PFSK-1 (cell line): ENCODE data around the gene SLC25A1.

Source experiments
- FOXP2 ChIP-seq: optimal IDR thresholded peaks from 2 replicates; pipeline ENCODE3; 2011; ENCODE audit warnings: borderline replicate concordance, control low read depth, inconsistent platforms; ENCODE audit not compliant: insufficient read depth; ENCODE audit errors: extremely low read length, extremely low read depth
- POLR2AphosphoS5 ChIP-seq: IDR thresholded peaks from 2 replicates; pipeline ENCODE4 v1.6.1; 2012; ENCODE audit warnings: low read depth, mild to moderate bottlenecking, control low read depth, low read length, moderate library complexity
- SIN3A ChIP-seq: IDR thresholded peaks from 2 replicates; pipeline ENCODE4 v1.6.1; 2012; ENCODE audit warnings: mild to moderate bottlenecking, low read length, moderate library complexity, borderline replicate concordance; ENCODE audit not compliant: insufficient read depth
- TAF1 ChIP-seq: IDR thresholded peaks from 2 replicates; pipeline ENCODE4 v1.6.1; 2012; ENCODE audit warnings: low read length, control low read depth, borderline replicate concordance; ENCODE audit not compliant: insufficient read depth
- TF ChIP-seq, protein P1 (sequence below), 2 experiments: IDR thresholded peaks; 2 replicates each; pipeline versions ENCODE4 v1.6.1 to v1.8.0; 2011 to 2012; ENCODE audit warnings: low read depth in 2 of 2, low read length in 2 of 2, control low read depth in 1 of 2, inconsistent platforms in 1 of 2, mild to moderate bottlenecking in 1 of 2, moderate library complexity in 1 of 2; ENCODE audit not compliant: insufficient read depth in 1 of 2

The SLC25A1 gene

DNA sequence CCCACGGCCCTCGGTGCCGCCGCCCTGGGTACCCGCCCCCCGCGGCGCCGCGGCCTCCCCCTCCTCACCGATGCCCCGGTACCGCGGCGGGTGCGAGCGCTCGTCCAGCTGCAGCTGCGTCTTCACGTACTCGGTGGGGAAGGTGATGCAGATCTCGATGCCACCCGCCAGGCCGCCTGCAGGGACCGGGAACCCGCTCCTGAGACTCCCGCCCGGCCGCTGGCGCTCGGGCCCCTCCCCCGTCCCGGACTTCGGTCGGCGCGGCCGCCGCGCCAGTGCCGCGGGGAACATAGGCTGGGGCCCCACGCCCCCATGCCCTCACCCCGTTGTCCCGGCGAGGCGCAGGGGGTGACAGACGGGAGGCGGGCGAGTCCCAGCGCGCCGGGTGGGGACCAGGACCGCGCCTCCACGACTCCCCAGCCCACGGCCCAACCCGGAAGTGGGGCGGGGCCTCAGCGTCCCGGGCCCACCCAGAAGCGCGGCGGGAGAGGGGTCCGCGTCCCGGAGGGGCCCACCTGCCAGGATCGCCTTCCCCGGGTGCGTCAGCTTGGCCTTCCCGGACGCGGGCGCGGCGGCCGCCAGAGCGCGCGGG lies 375 bp downstream of the SLC25A1 start:
- TF ChIP-seq, protein P1, sequence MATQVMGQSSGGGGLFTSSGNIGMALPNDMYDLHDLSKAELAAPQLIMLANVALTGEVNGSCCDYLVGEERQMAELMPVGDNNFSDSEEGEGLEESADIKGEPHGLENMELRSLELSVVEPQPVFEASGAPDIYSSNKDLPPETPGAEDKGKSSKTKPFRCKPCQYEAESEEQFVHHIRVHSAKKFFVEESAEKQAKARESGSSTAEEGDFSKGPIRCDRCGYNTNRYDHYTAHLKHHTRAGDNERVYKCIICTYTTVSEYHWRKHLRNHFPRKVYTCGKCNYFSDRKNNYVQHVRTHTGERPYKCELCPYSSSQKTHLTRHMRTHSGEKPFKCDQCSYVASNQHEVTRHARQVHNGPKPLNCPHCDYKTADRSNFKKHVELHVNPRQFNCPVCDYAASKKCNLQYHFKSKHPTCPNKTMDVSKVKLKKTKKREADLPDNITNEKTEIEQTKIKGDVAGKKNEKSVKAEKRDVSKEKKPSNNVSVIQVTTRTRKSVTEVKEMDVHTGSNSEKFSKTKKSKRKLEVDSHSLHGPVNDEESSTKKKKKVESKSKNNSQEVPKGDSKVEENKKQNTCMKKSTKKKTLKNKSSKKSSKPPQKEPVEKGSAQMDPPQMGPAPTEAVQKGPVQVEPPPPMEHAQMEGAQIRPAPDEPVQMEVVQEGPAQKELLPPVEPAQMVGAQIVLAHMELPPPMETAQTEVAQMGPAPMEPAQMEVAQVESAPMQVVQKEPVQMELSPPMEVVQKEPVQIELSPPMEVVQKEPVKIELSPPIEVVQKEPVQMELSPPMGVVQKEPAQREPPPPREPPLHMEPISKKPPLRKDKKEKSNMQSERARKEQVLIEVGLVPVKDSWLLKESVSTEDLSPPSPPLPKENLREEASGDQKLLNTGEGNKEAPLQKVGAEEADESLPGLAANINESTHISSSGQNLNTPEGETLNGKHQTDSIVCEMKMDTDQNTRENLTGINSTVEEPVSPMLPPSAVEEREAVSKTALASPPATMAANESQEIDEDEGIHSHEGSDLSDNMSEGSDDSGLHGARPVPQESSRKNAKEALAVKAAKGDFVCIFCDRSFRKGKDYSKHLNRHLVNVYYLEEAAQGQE (IDR thresholded peaks at IDR 0.05; ENCODE audit: insufficient read depth in 1 of 2, low read depth in 2 of 2, low read length in 2 of 2): no peak
- TF ChIP-seq FOXP2: peak; percentile 25

DNA sequence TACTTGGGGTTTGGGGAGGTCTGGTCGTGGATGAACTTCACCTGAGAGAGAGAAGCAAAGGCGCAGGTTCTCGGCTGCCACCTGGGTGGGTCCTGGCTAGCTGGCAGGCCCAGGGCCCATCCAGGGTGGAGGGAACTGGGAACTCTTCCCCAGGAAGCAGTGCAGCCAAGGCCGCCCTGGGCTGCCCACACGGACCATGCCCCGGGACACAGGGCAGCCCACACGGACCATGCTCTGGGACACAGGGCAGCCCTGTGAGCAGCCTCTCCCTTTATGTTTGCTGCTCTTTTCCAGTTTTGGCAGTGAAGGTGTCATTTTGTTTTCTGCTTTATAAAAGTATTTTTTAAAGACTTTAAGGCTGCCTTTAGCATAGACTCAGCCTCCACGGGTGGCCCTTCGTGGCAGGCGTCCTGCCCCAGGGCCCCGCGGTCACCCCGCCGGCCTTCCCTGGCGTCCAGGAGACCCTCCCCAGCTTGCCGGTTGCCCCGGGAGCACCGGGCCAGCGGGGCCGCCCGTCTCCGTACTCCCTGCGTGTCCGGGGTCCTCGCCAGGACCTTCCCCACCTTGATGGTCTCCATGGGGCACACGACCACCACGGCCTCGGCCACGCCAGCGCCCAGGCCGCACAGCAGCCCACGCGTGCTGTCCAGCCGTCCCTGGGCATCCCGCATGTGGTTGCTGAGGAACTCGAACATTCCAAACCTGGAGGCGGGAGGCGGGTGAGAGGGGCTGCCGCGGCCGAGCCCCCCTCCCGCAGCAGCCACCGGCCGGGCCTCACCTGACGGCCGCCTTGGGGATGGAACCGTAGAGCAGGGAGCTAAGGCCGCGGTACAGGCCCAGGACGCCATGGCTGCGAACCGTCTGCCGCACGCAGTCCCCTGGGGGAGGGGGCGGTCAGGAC lies 1.1 kb downstream of the SLC25A1 start:
- TF ChIP-seq TAF1: no peak
- TF ChIP-seq SIN3A: no peak
- TF ChIP-seq FOXP2: no peak
- TF ChIP-seq, protein P1 (IDR thresholded peaks at IDR 0.05; ENCODE audit: insufficient read depth in 1 of 2, low read depth in 2 of 2, low read length in 2 of 2): no peak
- no peak for TF ChIP-seq POLR2AphosphoS5

DNA sequence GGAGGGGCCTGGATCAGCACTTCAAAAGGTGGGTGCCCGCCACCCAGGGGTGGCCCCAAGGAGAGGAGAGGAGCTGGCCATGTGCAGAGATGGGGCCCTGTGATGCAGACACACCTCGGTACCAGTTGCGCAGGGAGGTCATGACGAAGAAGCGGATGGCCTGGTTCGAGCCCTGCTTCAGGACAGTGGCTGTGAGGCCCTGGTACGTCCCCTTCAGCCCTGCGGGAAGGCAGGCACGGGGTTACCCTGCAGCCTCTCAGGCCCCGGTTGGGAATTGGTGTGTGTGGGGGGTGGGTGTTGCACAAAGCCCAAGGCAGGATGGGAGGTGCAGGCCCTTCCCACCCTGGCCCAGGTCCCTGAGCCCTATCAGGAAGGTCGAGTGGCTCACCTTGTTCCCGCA lies 1.8 kb downstream of the SLC25A1 start:
- TF ChIP-seq FOXP2: no peak
- no peak for TF ChIP-seq POLR2AphosphoS5
- no peak for TF ChIP-seq SIN3A
- no peak for TF ChIP-seq TAF1
- TF ChIP-seq, protein P1 (IDR thresholded peaks at IDR 0.05; ENCODE audit: insufficient read depth in 1 of 2, low read depth in 2 of 2, low read length in 2 of 2): no peak

DNA sequence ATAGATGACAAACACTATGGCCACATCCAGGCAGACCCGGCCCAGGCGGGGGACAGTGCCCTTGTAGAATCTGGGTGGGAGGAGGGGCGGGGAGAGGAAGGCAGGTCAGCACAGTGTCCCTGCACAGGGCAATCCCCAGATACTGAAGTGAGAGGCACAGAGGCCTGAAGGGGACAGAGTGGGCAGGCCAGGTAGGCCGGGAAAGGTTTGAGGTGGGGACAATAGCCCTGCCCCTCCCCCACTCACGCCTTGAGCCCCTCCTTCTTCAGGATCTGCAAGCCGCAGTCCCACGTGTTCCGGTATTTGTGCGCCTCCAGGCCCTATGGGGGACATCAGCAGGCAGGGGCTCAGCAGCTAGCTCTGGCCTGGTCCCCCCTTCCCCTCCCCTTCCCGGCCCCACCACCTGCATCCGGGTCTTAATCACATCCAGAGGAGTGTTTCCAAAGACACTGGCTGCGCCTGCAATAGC lies 2.3 kb downstream of the SLC25A1 start:
- no peak for TF ChIP-seq TAF1
- TF ChIP-seq, protein P1 (IDR thresholded peaks at IDR 0.05; ENCODE audit: insufficient read depth in 1 of 2, low read depth in 2 of 2, low read length in 2 of 2): no peak
- TF ChIP-seq SIN3A: no peak
- no peak for TF ChIP-seq POLR2AphosphoS5
- no peak for TF ChIP-seq FOXP2
